ENCODE data around the gene HACD2.

HACD2 gene

DNA sequence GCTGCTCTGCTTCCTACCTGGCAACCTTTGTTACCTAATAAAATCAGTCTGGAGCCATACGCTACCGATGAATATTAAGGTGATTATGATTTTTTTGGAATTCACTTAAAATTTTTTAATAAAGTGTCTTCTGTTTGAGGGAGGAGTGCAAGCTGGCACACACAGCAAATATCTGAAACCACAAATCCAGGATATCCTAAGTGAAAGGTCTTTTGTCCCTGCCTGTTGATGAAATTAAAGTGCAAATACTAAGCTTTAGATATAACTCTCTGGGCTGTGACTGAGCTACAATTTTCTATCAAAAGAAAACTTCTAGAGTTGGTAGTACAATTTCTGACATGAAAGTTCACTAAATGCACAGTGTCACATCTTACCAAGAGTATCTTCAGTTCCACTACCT is 23.7 kb downstream of the HACD2 start:
- ChIA-PET POLR2A (no interaction called here), CTCF (interaction anchor here (0.5 to 3.6 kb wide), 7 partner anchors 10 to 236 kb away, joined by 3 to 27 read pairs (median 6); no protein-coding TSS in a partner anchor)
- 93% methylated on average over 2 of the region's 2 CpGs for whole genome bisulfite sequencing (ENCODE audit: insufficient coverage)
- no peaks in the 10 kb centered on the region for H3K4me1 ChIP-seq (ENCODE audit: control extremely low read depth in 1 of 4, control insufficient read depth in 4 of 4, insufficient read depth in 4 of 4, low read length in 3 of 4)
- no peaks in the 10 kb centered on the region for H3K9me3 ChIP-seq (ENCODE audit: control extremely low read depth in 1 of 5, control insufficient read depth in 4 of 5, insufficient read depth in 2 of 5, low read depth in 1 of 5, low read length in 4 of 5)
- DNase-seq: no peak
- no peak overlapping the region for H3K27ac ChIP-seq (ENCODE audit: insufficient read depth in 1 of 2, low read depth in 1 of 2, low read length in 2 of 2, poor library complexity in 1 of 2, severe bottlenecking in 2 of 2)
- peaks cover 0 to 8% (median 0%) of the 10 kb centered on the region in 4 experiments for H3K36me3 ChIP-seq (ENCODE audit: control insufficient read depth in 4 of 4, insufficient read depth in 4 of 4, low read length in 3 of 4)
- H3K27me3 ChIP-seq (replicated peaks in 2 of 5; ENCODE audit: control insufficient read depth in 4 of 5, insufficient read depth in 5 of 5, low read length in 4 of 5): no peaks in the 10 kb centered on the region
- no peak overlapping the region for H3K4me3 ChIP-seq (ENCODE audit: control insufficient read depth in 1 of 7, extremely low read depth in 1 of 7, insufficient read depth in 4 of 7, low read depth in 2 of 7, low read length in 6 of 7)

DNA sequence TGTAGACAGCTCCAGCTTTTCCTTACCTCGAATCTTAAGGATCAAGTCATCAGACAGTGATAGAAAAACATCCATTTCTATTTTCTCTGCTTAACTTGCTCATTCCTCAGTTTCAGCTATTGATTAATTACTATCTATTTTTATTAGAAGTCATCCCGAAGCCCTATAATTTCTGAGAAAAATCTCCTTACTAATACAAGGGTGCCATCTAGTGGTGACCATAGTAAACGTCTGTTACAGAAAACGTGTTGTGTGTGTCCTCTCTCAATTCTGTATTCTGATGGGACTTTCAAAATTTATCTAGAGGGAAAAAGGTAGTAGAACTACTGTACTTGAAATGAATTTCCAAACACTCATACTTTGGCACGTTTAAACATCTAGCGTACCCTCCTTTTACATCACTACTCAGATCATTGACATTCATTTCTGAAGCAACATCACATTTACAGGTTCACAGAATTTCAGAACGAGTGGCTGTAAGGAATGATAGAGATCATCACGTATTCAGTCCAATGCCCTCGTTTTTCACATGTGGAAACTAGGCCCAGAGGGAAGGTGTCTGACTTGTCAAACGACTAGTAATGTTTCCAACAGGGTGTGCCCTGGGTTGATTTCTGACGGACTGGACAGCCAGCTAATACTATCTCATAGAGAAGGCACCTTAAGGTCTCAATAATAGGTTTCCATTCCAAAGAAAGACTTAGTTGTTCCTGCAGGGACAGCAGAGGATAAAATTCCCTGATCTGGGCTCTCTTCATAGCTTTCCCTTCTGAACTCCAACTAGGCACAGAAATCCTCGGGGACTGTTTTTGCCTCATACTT is 25.6 kb downstream of the HACD2 start:
- 70% methylated on average over 7 of the region's 12 CpGs for WGBS (ENCODE audit: insufficient coverage)
- Histone ChIP-seq H3K9me3 (ENCODE audit: control extremely low read depth in 1 of 5, control insufficient read depth in 4 of 5, insufficient read depth in 2 of 5, low read depth in 1 of 5, low read length in 4 of 5) (peaks cover 0 to 13% (median 0%) of the 10 kb centered on the region in 5 experiments), H3K27ac (ENCODE audit: insufficient read depth in 1 of 2, low read depth in 1 of 2, low read length in 2 of 2, poor library complexity in 1 of 2, severe bottlenecking in 2 of 2) (no peak overlapping the region), H3K4me1 (ENCODE audit: control extremely low read depth in 1 of 4, control insufficient read depth in 4 of 4, insufficient read depth in 4 of 4, low read length in 3 of 4) (no peaks in the 10 kb centered on the region), H3K27me3 (replicated peaks in 2 of 5; ENCODE audit: control insufficient read depth in 4 of 5, insufficient read depth in 5 of 5, low read length in 4 of 5) (no peaks in the 10 kb centered on the region), H3K36me3 (ENCODE audit: control insufficient read depth in 4 of 4, insufficient read depth in 4 of 4, low read length in 3 of 4) (peaks cover 0 to 5% (median 2%) of the 10 kb centered on the region in 4 experiments), H3K4me3 (ENCODE audit: control insufficient read depth in 1 of 7, extremely low read depth in 1 of 7, insufficient read depth in 4 of 7, low read depth in 2 of 7, low read length in 6 of 7) (no peak overlapping the region)
- POLR2A ChIA-PET: no interaction called here
- CTCF ChIA-PET: interaction anchor here (0.6 to 3.6 kb wide), 29 partner anchors 9 to 303 kb away, joined by 3 to 27 read pairs (median 4); no protein-coding TSS in a partner anchor
- peak; percentile 52 to 70 (median 62) for DNase-seq

DNA sequence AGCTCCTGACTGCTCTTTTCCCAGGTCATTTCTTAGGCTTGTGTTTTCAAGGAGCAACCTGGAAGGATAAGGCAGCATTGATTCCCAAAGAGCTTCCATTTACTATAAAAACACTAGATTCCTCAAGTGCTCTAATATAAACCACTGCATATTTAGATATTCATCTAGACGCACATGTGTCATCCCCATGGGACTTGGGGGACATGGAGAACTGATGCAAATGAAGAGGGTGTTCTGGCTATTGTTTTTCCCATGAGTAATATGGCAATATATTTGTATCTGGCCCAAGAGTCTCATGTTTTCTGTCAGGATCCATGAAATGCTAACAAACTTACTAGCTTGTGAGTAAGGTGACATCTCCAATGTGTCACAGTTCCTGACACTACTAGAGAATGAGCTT is 31.3 kb downstream of the HACD2 start:
- no peak overlapping the region for H3K27ac ChIP-seq (ENCODE audit: insufficient read depth in 1 of 2, low read depth in 1 of 2, low read length in 2 of 2, poor library complexity in 1 of 2, severe bottlenecking in 2 of 2)
- H3K9me3 ChIP-seq (ENCODE audit: control extremely low read depth in 1 of 5, control insufficient read depth in 4 of 5, insufficient read depth in 2 of 5, low read depth in 1 of 5, low read length in 4 of 5): peaks cover 0 to 20% (median 0%) of the 10 kb centered on the region in 5 experiments
- no peaks in the 10 kb centered on the region for H3K27me3 ChIP-seq (replicated peaks in 2 of 5; ENCODE audit: control insufficient read depth in 4 of 5, insufficient read depth in 5 of 5, low read length in 4 of 5)
- ChIA-PET CTCF (interaction anchor here (0.9 to 2.0 kb wide), 8 partner anchors 9 to 288 kb away, joined by 3 to 5 read pairs (median 4); no protein-coding TSS in a partner anchor), POLR2A (no interaction called here)
- peaks cover 2 to 19% (median 12%) of the 10 kb centered on the region in 4 experiments for H3K36me3 ChIP-seq (ENCODE audit: control insufficient read depth in 4 of 4, insufficient read depth in 4 of 4, low read length in 3 of 4)
- no peaks in the 10 kb centered on the region for H3K4me1 ChIP-seq (ENCODE audit: control extremely low read depth in 1 of 4, control insufficient read depth in 4 of 4, insufficient read depth in 4 of 4, low read length in 3 of 4)
- no peak overlapping the region for H3K4me3 ChIP-seq (ENCODE audit: control insufficient read depth in 1 of 7, extremely low read depth in 1 of 7, insufficient read depth in 4 of 7, low read depth in 2 of 7, low read length in 6 of 7)
- no peak for DNase-seq
- WGBS (ENCODE audit: insufficient coverage): no CpG with 5 or more reads among the region's 1 CpG

DNA sequence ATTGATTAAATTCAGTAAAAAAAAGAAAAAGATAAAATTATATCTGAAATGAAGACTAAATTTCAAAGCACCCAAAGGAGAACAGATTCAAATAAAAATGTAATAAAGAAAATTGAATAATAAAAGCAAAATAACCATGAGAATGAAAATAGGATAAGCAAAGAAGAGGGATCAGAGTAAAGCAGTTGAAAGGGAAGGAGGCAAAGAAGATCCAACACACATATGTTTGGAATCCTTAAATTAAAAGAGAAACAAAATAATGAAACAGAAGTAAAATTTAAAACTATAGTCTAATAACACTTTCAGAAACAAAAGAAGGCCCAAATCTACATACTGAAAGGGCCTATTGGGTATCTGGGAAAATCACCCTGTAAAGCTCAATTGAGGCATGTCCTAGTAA is 32.1 kb downstream of the HACD2 start:
- Histone ChIP-seq H3K4me1 (ENCODE audit: control extremely low read depth in 1 of 4, control insufficient read depth in 4 of 4, insufficient read depth in 4 of 4, low read length in 3 of 4) (no peaks in the 10 kb centered on the region), H3K27me3 (replicated peaks in 2 of 5; ENCODE audit: control insufficient read depth in 4 of 5, insufficient read depth in 5 of 5, low read length in 4 of 5) (no peaks in the 10 kb centered on the region), H3K36me3 (ENCODE audit: control insufficient read depth in 4 of 4, insufficient read depth in 4 of 4, low read length in 3 of 4) (peaks cover 2 to 24% (median 14%) of the 10 kb centered on the region in 4 experiments), H3K27ac (ENCODE audit: insufficient read depth in 1 of 2, low read depth in 1 of 2, low read length in 2 of 2, poor library complexity in 1 of 2, severe bottlenecking in 2 of 2) (no peak overlapping the region), H3K4me3 (ENCODE audit: control insufficient read depth in 1 of 7, extremely low read depth in 1 of 7, insufficient read depth in 4 of 7, low read depth in 2 of 7, low read length in 6 of 7) (no peak overlapping the region), H3K9me3 (ENCODE audit: control extremely low read depth in 1 of 5, control insufficient read depth in 4 of 5, insufficient read depth in 2 of 5, low read depth in 1 of 5, low read length in 4 of 5) (peaks cover 0 to 20% (median 0%) of the 10 kb centered on the region in 5 experiments)
- ChIA-PET POLR2A (no interaction called here), CTCF (interaction anchor here (1.0 to 2.0 kb wide), 5 partner anchors 8 to 221 kb away, joined by 3 to 5 read pairs (median 4); no protein-coding TSS in a partner anchor)
- peak in 1 of 3 donors; percentile 6 for DNase-seq

DNA sequence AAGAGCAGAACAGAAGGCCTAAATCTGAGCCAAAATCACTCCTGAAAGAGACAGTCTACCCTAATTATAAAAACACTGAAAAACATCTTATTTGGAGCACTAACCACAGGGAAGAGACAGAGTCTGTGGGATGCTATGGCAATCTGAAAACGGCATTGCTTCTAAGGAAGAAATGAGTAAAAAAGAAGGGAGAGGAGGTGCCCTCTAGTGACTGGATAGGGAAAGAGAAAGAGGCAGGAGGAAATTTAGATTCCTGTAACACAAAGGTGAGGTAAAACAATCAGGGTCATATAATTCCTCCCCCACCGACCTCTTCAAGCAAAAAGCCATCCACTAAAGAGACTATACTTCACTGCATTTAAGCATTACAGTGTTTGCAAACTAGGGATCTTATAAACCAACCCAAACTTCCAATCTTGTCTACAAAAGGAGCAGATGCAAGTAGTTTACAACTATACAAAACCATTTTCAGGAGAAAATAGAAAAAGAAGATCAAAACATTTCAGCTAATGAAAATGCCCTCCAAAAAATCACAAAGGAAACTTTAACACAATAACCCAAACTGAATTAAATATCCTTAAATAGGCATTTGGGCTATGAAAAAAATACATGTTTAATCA is 32.6 kb downstream of the HACD2 start:
- Histone ChIP-seq H3K4me1 (ENCODE audit: control extremely low read depth in 1 of 4, control insufficient read depth in 4 of 4, insufficient read depth in 4 of 4, low read length in 3 of 4) (no peaks in the 10 kb centered on the region), H3K27ac (ENCODE audit: insufficient read depth in 1 of 2, low read depth in 1 of 2, low read length in 2 of 2, poor library complexity in 1 of 2, severe bottlenecking in 2 of 2) (no peak overlapping the region), H3K4me3 (ENCODE audit: control insufficient read depth in 1 of 7, extremely low read depth in 1 of 7, insufficient read depth in 4 of 7, low read depth in 2 of 7, low read length in 6 of 7) (no peak overlapping the region), H3K36me3 (ENCODE audit: control insufficient read depth in 4 of 4, insufficient read depth in 4 of 4, low read length in 3 of 4) (peaks cover 2 to 26% (median 16%) of the 10 kb centered on the region in 4 experiments), H3K9me3 (ENCODE audit: control extremely low read depth in 1 of 5, control insufficient read depth in 4 of 5, insufficient read depth in 2 of 5, low read depth in 1 of 5, low read length in 4 of 5) (peaks cover 0 to 20% (median 0%) of the 10 kb centered on the region in 5 experiments), H3K27me3 (replicated peaks in 2 of 5; ENCODE audit: control insufficient read depth in 4 of 5, insufficient read depth in 5 of 5, low read length in 4 of 5) (no peaks in the 10 kb centered on the region)
- POLR2A ChIA-PET: no interaction called here
- DNase-seq: peak in 2 of 3 donors; percentile 10 to 17
- CTCF ChIA-PET: interaction anchor here (0.8 to 2.0 kb wide), 6 partner anchors 8 to 221 kb away, joined by 3 to 6 read pairs (median 4); no protein-coding TSS in a partner anchor
- 42% methylated on average over 2 of the region's 2 CpGs for WGBS (ENCODE audit: insufficient coverage)

DNA sequence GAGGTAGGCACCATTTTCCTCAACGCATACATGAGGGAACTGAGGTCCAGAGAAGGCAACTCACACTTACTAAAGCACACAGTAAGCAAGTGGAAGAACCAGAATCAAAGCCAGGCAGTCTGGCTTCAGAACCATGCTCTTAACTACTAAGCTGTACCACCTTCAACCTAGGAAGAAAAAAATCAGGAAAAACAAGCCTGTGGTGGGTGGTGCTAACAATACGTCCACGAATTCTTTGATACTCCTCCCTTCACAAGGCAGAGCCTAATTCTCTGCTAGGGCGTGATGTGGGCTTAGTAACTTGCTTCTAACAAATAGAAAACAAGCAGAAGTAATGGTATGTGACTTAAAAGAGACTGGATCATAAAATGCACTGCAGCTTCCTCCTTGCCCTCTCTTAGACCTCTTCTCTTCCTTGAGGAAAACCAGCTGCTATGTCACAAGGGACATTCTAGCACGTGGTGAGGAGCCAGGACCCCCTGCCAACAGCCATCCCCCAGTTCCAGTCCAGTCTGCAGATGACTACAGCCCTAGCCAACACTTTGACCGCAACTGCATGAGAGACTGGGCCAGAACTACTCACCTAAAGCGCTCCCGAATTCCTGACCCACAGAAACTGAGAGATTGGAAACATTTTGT is 36.9 kb downstream of the HACD2 start:
- ChIA-PET CTCF (interaction anchor here (1.0 to 2.5 kb wide), 3 partner anchors 9 to 12 kb away, joined by 3 to 17 read pairs (median 4); no protein-coding TSS in a partner anchor), POLR2A (no interaction called here)
- Histone ChIP-seq H3K9me3 (ENCODE audit: control extremely low read depth in 1 of 5, control insufficient read depth in 4 of 5, insufficient read depth in 2 of 5, low read depth in 1 of 5, low read length in 4 of 5) (no peaks in the 10 kb centered on the region), H3K4me3 (ENCODE audit: control insufficient read depth in 1 of 7, extremely low read depth in 1 of 7, insufficient read depth in 4 of 7, low read depth in 2 of 7, low read length in 6 of 7) (no peak overlapping the region), H3K36me3 (ENCODE audit: control insufficient read depth in 4 of 4, insufficient read depth in 4 of 4, low read length in 3 of 4) (peaks cover 2 to 26% (median 11%) of the 10 kb centered on the region in 4 experiments), H3K27me3 (replicated peaks in 2 of 5; ENCODE audit: control insufficient read depth in 4 of 5, insufficient read depth in 5 of 5, low read length in 4 of 5) (no peaks in the 10 kb centered on the region), H3K4me1 (ENCODE audit: control extremely low read depth in 1 of 4, control insufficient read depth in 4 of 4, insufficient read depth in 4 of 4, low read length in 3 of 4) (no peaks in the 10 kb centered on the region), H3K27ac (ENCODE audit: insufficient read depth in 1 of 2, low read depth in 1 of 2, low read length in 2 of 2, poor library complexity in 1 of 2, severe bottlenecking in 2 of 2) (no peak overlapping the region)
- no peak for DNase-seq
- WGBS (ENCODE audit: insufficient coverage): 100% methylated on average over 1 of the region's 8 CpGs

Measured in common myeloid progenitor, CD34-positive (primary cell).